NT2/D1 (cell line): Measurements from ENCODE around the gene CAMK2D.

Source experiments
- YY1 ChIP-seq: IDR thresholded peaks from 2 replicates; pipeline ENCODE4 v1.6.1; 2011; ENCODE audit not compliant: insufficient read length, insufficient read depth
- ZNF274 ChIP-seq: IDR thresholded peaks from 2 replicates; pipeline ENCODE4 v1.6.1; 2011; ENCODE audit warnings: mild to moderate bottlenecking, low read depth, low read length

DNA sequence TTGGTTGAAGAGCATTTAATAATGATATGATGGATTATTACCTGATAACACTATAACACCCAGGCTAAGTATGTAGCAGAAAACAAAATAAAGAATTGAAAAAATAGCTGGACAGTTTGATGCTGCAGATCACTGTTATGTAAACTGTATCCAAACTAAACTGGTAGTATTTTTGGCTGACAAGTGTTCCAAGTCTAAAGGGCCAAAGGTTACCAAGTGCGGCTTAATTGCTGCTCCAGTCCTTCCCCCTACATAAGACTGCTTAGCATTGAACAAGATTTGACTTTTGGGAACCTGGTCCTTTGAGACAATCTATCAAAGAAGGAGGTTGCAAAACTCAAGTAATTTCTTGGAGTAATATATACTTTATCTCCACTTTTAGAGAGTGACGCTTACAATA lies 249.6 kb downstream of the CAMK2D start:
- TF ChIP-seq ZNF274 (no peak), YY1 (no peak)
